Measurements from ENCODE around the gene ABLIM1.

Gene ABLIM1

DNA sequence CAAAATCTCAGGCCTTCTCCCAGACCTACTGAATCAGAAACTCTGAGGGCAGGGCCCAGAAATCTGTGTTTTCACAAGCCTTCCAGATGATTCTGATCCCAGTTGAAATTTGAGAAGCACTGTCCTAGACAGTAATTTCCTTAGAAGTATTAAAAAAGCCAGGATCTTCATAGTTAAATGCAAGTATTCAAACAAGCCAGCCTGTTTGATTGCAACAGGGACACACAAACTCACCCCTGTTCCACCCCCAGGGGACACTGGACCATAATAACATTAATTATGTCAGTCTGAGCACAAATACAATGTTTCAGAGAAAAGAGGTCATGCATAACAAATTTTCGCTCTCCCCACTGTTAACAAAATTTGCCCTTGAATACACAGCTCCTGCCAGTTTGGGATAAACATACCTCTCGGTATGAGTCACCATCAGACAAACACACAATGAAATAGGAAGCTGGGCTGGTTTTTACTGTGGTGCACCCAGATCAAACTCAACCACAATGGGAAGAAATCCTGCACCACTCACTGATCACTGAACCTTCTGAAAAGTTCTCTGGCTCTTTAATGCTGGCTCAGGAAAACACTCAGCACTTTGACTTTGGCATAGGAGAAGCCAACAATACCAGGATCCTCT lies 34.3 kb downstream of the ABLIM1 start:
- Histone ChIP-seq H3K4me3 (ENCODE audit: severe bottlenecking) (no peak overlapping the region), H3K27me3 (ENCODE audit: insufficient read depth, poor library complexity, severe bottlenecking) (no peaks in the 10 kb centered on the region), H3K4me1 (ENCODE audit: insufficient read depth, poor library complexity, severe bottlenecking) (peaks cover 21% of the 10 kb centered on the region), H3K27ac (ENCODE audit: poor library complexity, severe bottlenecking) (peak overlapping the region; percentile 78), H3K36me3 (ENCODE audit: low read depth) (no peaks in the 10 kb centered on the region), H3K9me3 (ENCODE audit: severe bottlenecking) (no peaks in the 10 kb centered on the region)
- no peak for DNase-seq (ENCODE audit: low spot score)
- TF ChIP-seq, protein P1, sequence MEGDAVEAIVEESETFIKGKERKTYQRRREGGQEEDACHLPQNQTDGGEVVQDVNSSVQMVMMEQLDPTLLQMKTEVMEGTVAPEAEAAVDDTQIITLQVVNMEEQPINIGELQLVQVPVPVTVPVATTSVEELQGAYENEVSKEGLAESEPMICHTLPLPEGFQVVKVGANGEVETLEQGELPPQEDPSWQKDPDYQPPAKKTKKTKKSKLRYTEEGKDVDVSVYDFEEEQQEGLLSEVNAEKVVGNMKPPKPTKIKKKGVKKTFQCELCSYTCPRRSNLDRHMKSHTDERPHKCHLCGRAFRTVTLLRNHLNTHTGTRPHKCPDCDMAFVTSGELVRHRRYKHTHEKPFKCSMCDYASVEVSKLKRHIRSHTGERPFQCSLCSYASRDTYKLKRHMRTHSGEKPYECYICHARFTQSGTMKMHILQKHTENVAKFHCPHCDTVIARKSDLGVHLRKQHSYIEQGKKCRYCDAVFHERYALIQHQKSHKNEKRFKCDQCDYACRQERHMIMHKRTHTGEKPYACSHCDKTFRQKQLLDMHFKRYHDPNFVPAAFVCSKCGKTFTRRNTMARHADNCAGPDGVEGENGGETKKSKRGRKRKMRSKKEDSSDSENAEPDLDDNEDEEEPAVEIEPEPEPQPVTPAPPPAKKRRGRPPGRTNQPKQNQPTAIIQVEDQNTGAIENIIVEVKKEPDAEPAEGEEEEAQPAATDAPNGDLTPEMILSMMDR (IDR thresholded peaks at IDR 0.05; ENCODE audit: poor library complexity, severe bottlenecking): no peak
- peak; percentile 93 for ATAC-seq (ENCODE audit: low read depth)

DNA sequence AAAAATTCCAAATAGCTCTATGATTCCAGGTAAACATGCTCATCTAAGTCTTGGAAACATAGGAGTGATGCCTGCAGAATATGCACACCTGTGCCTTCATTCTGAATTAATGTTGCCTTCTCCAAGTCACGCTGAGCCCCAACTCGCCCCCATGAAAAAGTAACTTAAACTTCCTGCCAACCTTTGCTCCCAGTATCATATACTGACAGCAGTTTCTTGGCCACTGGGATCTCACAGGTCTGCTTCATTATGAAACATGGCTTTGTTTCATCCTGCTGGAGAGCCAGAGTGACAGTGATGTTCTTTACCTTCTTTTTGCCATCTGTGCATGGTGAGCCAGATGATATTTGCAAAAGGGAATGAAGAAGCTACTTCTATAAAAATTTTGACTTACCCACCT lies 34.9 kb downstream of the ABLIM1 start:
- Histone ChIP-seq H3K9me3 (ENCODE audit: severe bottlenecking) (no peaks in the 10 kb centered on the region), H3K4me1 (ENCODE audit: insufficient read depth, poor library complexity, severe bottlenecking) (peaks cover 21% of the 10 kb centered on the region), H3K4me3 (ENCODE audit: severe bottlenecking) (no peak overlapping the region), H3K27ac (ENCODE audit: poor library complexity, severe bottlenecking) (peak overlapping the region; percentile 78), H3K36me3 (ENCODE audit: low read depth) (no peaks in the 10 kb centered on the region), H3K27me3 (ENCODE audit: insufficient read depth, poor library complexity, severe bottlenecking) (no peaks in the 10 kb centered on the region)
- ATAC-seq (ENCODE audit: low read depth): no peak
- TF ChIP-seq, protein P1 (IDR thresholded peaks at IDR 0.05; ENCODE audit: poor library complexity, severe bottlenecking): no peak
- DNase-seq (ENCODE audit: low spot score): no peak

DNA sequence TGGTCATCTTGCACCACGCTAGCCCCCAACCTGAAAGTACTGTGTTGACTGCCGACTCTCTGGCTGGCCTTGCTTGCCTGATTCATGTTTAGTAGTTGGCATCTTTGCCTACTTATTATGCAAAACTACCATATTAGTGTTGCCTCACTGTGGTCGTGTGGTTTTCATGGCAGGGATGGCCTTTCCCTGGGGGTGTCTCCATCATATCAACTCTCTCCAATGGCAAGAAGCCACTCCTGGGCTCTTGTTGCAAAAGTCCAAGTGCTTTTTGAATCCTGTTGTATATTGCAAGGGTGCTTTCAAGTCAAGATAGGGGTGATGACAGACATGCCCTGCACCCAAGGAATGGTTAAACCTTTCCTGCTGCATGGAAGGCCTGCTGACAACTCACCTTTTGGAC lies 39.4 kb downstream of the ABLIM1 start:
- H3K4me1 ChIP-seq (ENCODE audit: insufficient read depth, poor library complexity, severe bottlenecking): peaks cover 7% of the 10 kb centered on the region
- no peak overlapping the region for H3K4me3 ChIP-seq (ENCODE audit: severe bottlenecking)
- H3K36me3 ChIP-seq (ENCODE audit: low read depth): no peaks in the 10 kb centered on the region
- no peaks in the 10 kb centered on the region for H3K27me3 ChIP-seq (ENCODE audit: insufficient read depth, poor library complexity, severe bottlenecking)
- no peak for DNase-seq (ENCODE audit: low spot score)
- TF ChIP-seq, protein P1 (IDR thresholded peaks at IDR 0.05; ENCODE audit: poor library complexity, severe bottlenecking): no peak
- ATAC-seq (ENCODE audit: low read depth): no peak
- H3K27ac ChIP-seq (ENCODE audit: poor library complexity, severe bottlenecking): no peak overlapping the region
- H3K9me3 ChIP-seq (ENCODE audit: severe bottlenecking): no peaks in the 10 kb centered on the region

DNA sequence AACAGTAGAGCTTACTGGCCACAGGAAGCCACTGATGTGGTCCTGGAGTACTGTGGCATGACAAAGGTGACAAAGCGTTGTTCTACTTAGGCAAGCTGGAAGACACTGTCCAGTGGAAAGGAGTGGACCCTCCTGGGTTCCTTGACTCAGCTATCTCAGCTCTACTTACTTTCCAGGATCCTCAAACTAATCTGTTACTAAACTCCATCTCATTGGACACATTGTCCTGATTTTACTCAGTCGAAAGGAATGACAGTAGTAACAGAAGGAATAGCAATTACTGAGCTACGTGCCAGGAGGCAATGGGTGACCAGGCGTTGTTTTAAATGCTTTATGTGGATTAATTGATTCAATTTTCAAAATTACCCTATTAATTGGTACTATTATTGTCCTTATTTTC lies 41.6 kb downstream of the ABLIM1 start:
- TF ChIP-seq, protein P1 (IDR thresholded peaks at IDR 0.05; ENCODE audit: poor library complexity, severe bottlenecking): no peak
- Histone ChIP-seq H3K4me1 (ENCODE audit: insufficient read depth, poor library complexity, severe bottlenecking) (no peaks in the 10 kb centered on the region), H3K9me3 (ENCODE audit: severe bottlenecking) (no peaks in the 10 kb centered on the region), H3K36me3 (ENCODE audit: low read depth) (no peaks in the 10 kb centered on the region), H3K4me3 (ENCODE audit: severe bottlenecking) (no peak overlapping the region), H3K27me3 (ENCODE audit: insufficient read depth, poor library complexity, severe bottlenecking) (no peaks in the 10 kb centered on the region), H3K27ac (ENCODE audit: poor library complexity, severe bottlenecking) (no peak overlapping the region)
- ATAC-seq (ENCODE audit: low read depth) (no peak), DNase-seq (ENCODE audit: low spot score) (no peak)

DNA sequence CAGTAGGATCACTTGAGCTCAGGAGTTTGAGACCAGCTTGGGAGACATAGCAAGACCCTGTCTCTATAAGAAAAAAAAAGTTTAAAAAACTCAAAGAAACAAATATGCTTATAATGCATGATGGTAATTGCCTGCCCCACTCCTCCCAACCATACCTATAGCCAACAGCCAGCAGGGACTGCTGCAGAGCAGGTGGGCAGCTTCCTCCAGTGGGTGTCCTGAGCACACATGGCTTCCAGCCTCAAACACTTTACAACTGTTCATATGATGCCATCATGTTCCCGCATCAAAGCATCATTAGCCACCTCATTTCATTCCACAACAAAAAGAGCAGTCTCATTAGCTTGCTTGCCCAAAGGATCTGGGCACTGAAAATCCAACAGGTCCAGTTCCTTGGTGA lies 42.0 kb downstream of the ABLIM1 start:
- Histone ChIP-seq H3K9me3 (ENCODE audit: severe bottlenecking) (no peaks in the 10 kb centered on the region), H3K27me3 (ENCODE audit: insufficient read depth, poor library complexity, severe bottlenecking) (no peaks in the 10 kb centered on the region), H3K4me3 (ENCODE audit: severe bottlenecking) (no peak overlapping the region), H3K4me1 (ENCODE audit: insufficient read depth, poor library complexity, severe bottlenecking) (no peaks in the 10 kb centered on the region), H3K27ac (ENCODE audit: poor library complexity, severe bottlenecking) (no peak overlapping the region), H3K36me3 (ENCODE audit: low read depth) (no peaks in the 10 kb centered on the region)
- no peak for DNase-seq (ENCODE audit: low spot score)
- no peak for ATAC-seq (ENCODE audit: low read depth)
- TF ChIP-seq, protein P1 (IDR thresholded peaks at IDR 0.05; ENCODE audit: poor library complexity, severe bottlenecking): no peak

Data from RWPE2 (cell line).